H1 (cell line): ENCODE measurements around the gene THBS3. TPM values are rescaled to one million over a fixed set of nuclear protein-coding genes. Genes with fewer than 3 reads are reported as not detected.

Experiments used
- EP300 ChIP-seq, 2 experiments: IDR thresholded peaks; 1 replicate in 1 of 2; 2 replicates in 1 of 2; pipeline ENCODE4 v1.6.1; 2011 to 2012; ENCODE audit warnings: low read depth in 2 of 2, low read length in 2 of 2, mild to moderate bottlenecking in 2 of 2, borderline replicate concordance in 1 of 2, inconsistent platforms in 1 of 2, moderate library complexity in 1 of 2
- SIN3A ChIP-seq, 2 experiments: IDR thresholded peaks in 1 of 2; conservative IDR thresholded peaks in 1 of 2; 2 replicates each; pipeline ENCODE4 v1.6.1; 2011 to 2012; ENCODE audit warnings: low read length in 2 of 2, improper control_type of control experiment in 1 of 2, low read depth in 1 of 2, mild to moderate bottlenecking in 1 of 2
- SP1 ChIP-seq: IDR thresholded peaks from 2 replicates; pipeline ENCODE4 v1.6.1; 2011; ENCODE audit warnings: low read depth, low read length
- polyA plus RNA-seq, 7 experiments: library from polyadenylated mRNA; depleted of rRNA in 3 of 7; stranded (reverse) in 5 of 7; unstranded in 2 of 7; fragments of >200 nt in 5 of 7; fragments of 200-250 nt in 2 of 7; gene quantifications; 1 replicate in 5 of 7; 2 replicates in 1 of 7; 4 replicates in 1 of 7; pipeline versions ENCODE4 v1.2.1 to v1.2.3, GENCODE V29; 2011 to 2013; ENCODE audit warnings: missing spikeins in 2 of 7, mixed read lengths in 2 of 7
- total RNA-seq: library from RNA; stranded (reverse); fragmentation: NEBNext Ultra II Directional; extraction: Animal tissue kit (Norgen Biotek cat#: 25700); gene quantifications from 2 replicates; pipeline ENCODE4 v1.2.1, GENCODE V29; 2021

Gene THBS3
- total and polyA plus RNA-seq, 2 of the 8 experiments (the other 6 are each of a cell fraction or from before 2014, with no cell fraction given) = 3.0 to 3.5 TPM

DNA sequence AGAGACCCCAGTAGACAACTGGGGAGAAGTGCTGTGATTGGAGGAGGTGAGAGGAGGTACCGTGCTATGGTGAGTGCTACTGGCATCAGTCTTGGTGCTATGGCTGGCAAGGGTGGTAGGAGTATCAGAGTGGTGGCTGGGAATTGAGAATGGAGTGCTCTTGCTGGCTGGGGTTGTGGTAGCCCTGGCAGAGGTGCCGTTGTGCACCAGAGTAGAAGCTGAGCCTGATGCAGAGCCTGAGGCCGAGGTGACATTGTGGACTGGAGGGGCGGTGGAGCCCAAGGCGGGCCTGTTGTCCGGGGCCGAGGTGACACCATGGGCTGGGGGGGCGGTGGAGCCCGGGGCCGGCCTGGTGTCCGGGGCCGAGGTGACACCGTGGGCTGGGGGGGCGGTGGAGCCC, 19.4 kb downstream of the THBS3 start (continued):
- no peak for TF ChIP-seq EP300 (IDR thresholded peaks at IDR 0.05; ENCODE audit: borderline replicate concordance in 1 of 2, low read depth in 2 of 2, low read length in 2 of 2)
- no peak for TF ChIP-seq SP1
- no peak for TF ChIP-seq SIN3A (conservative IDR thresholded peaks at IDR 0.05 in 1 of 2, IDR thresholded peaks at IDR 0.05 in 1 of 2; ENCODE audit: low read depth in 1 of 2, low read length in 2 of 2)
- TF ChIP-seq, all 59 proteins: peak for 0
